Mononuclear cell (primary cell): ENCODE measurements around the gene IRF9. TPM values are rescaled to one million over a fixed set of nuclear protein-coding genes. Genes with fewer than 3 reads are reported as not detected.

Experiments
- H3K27me3 ChIP-seq: 2 replicates; pipeline ENCODE4 v1.6.0; 2011; ENCODE audit warnings: low read length, control low read depth; ENCODE audit not compliant: insufficient read depth
- H3K4me1 ChIP-seq: 2 replicates; pipeline ENCODE4 v1.5.1; 2011; ENCODE audit warnings: mild to moderate bottlenecking, low read length, control low read depth; ENCODE audit not compliant: insufficient read depth
- H3K4me3 ChIP-seq: 2 replicates; pipeline ENCODE4 v1.5.1; 2011; ENCODE audit warnings: mild to moderate bottlenecking, low read length, moderate library complexity
- H3K9me3 ChIP-seq: 2 replicates; pipeline ENCODE4 v1.5.1; 2011; ENCODE audit warnings: low read depth, mild to moderate bottlenecking, control low read depth, low read length
- total RNA-seq: library from RNA; depleted of rRNA; stranded (reverse); fragments of >200 nt; gene quantifications from one replicate; pipeline ENCODE4 v1.2.3, GENCODE V29; 2012

The IRF9 gene
- total RNA-seq, 1 donor, result 126 TPM

DNA sequence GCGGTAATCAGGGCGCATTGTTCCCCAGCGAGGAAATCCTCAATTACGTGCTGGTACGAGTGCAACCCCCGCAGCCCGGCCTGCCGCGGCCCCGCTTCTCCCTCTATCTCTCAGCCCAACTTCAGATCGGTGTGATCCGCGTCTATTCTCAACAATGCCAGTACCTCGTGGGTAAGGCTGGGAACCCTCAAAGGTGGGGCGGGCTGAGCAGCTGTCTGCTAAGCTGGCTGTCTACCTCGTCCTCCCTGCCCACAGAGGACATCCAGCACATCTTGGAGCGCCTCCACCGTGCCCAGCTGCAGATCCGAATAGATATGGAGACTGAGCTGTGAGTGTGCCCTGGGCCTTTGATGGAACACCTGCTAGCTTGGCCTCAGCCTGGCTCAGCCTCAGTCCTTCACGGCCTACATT lies 11.8 kb downstream of the IRF9 start:
- no peaks in the 10 kb centered on the region for H3K27me3 ChIP-seq
- H3K4me3 ChIP-seq, result no peak overlapping the region
- H3K9me3 ChIP-seq, result no peaks in the 10 kb centered on the region
- peaks cover 27% of the 10 kb centered on the region for H3K4me1 ChIP-seq

- no peaks in the 10 kb centered on the region for H3K9me3 ChIP-seq
- no peaks in the 10 kb centered on the region for H3K27me3 ChIP-seq
- H3K4me1 ChIP-seq, result peaks cover 11% of the 10 kb centered on the region
- no peak overlapping the region for H3K4me3 ChIP-seq
Observed at GRCh38 chr14:24176599-24176998, 15.5 kb downstream of the IRF9 start.

- no peak overlapping the region for H3K4me3 ChIP-seq
- no peaks in the 10 kb centered on the region for H3K27me3 ChIP-seq
- no peaks in the 10 kb centered on the region for H3K9me3 ChIP-seq
- H3K4me1 ChIP-seq, result peaks cover 5% of the 10 kb centered on the region
Observed at GRCh38 chr14:24177041-24177825, 16.2 kb downstream of the IRF9 start.

DNA sequence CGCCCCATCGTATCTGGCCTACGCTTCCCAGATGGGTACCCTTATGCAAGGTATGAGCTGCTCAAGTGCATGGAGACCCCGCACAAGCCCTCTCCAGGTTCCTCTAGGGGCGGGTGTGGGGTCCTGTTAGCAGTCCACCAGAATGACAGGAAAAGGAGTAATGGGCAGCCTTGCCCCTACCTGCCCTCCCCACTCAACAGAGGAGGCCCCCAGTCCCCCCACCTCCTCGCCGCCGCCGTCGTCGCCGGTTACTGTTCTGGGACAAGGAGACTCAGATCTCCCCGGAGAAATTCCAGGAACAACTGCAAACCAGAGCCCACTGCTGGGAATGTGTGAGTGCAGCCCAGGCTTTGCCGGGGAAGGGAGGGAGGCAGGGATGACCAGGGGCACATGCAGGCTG lies 16.8 kb downstream of the IRF9 start:
- Histone ChIP-seq H3K27me3 (no peaks in the 10 kb centered on the region), H3K4me1 (no peaks in the 10 kb centered on the region), H3K9me3 (no peaks in the 10 kb centered on the region), H3K4me3 (no peak overlapping the region)

DNA sequence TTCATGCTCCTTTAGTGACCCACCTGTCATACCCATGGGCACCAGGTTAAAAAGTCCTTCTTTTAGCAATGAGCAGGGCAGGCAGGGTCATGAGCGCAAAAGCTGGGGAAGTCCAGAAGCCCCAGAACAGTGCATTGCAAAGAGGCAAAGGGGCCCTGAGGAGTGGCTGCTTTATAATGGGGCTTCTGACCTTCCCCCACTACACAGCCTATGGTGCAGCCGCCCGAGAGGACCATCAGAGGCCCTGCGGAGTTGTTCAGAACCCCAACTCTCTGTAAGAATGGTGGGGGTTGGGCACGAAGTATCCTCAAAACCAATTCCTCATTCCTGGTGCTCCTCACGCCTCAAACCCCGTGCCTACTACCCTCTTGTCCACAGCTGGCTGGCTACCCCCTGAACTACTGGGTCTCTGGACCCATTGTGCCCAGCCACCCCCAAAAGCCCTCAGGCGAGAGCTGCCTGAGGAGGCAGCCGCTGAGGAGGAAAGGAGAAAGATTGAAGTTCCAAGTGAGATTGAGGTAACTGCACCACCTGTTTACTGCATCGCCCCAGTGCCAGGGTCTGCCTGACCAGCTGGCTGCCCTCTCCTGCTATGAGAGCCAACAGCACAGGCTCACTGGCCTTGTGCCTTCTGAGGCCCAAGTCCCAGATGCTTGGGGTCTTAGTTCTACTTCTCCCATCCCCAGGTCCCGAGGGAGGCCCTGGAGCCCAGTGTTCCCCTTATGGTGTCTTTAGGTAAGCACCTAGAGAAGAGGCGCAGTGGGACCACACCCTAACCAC lies 17.5 kb downstream of the IRF9 start:
- Histone ChIP-seq H3K27me3 (no peaks in the 10 kb centered on the region), H3K4me3 (no peak overlapping the region), H3K4me1 (no peaks in the 10 kb centered on the region), H3K9me3 (no peaks in the 10 kb centered on the region)

DNA sequence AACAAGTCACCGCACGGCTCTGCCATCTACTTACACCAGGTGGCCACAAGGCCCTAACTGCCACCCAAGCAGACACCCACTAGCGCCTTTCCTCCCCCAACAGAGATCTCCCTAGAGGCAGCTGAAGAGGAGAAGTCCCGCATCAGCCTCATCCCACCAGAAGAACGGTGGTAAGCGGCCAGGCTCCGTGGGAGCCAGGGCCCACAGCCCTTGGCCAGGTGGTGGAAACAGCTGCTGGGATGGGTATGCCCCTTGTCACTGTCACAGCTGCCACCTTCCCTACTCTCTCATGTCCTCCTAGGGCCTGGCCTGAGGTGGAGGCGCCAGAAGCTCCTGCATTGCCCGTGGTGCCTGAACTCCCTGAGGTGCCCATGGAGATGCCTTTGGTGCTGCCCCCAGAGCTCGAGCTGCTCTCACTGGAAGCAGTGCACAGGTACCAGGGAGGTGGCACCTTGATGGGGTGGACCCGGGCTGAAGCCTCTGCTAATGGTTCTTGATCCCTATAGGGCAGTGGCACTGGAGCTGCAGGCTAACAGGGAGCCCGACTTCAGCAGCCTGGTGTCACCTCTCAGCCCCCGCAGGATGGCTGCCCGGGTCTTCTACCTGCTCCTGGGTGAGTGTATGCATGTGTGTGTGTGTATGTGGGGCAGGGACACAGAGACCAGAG lies 18.4 kb downstream of the IRF9 start:
- Histone ChIP-seq H3K4me1 (no peaks in the 10 kb centered on the region), H3K27me3 (no peaks in the 10 kb centered on the region), H3K9me3 (no peaks in the 10 kb centered on the region), H3K4me3 (no peak overlapping the region)

GRCh38 chr14:24179961-24180796 lies 19.1 kb downstream of the IRF9 start:
- Histone ChIP-seq H3K4me1 (no peaks in the 10 kb centered on the region), H3K9me3 (no peaks in the 10 kb centered on the region), H3K27me3 (no peaks in the 10 kb centered on the region), H3K4me3 (no peak overlapping the region)

- Histone ChIP-seq H3K9me3 (no peaks in the 10 kb centered on the region), H3K4me3 (no peak overlapping the region), H3K4me1 (no peaks in the 10 kb centered on the region), H3K27me3 (no peaks in the 10 kb centered on the region)
Observed at GRCh38 chr14:24181371-24182077, 20.5 kb downstream of the IRF9 start.

GRCh38 chr14:24182110-24182882 lies 21.2 kb downstream of the IRF9 start:
- H3K9me3 ChIP-seq, result no peaks in the 10 kb centered on the region
- no peaks in the 10 kb centered on the region for H3K27me3 ChIP-seq
- peaks cover 6% of the 10 kb centered on the region for H3K4me1 ChIP-seq
- H3K4me3 ChIP-seq, result no peak overlapping the region

DNA sequence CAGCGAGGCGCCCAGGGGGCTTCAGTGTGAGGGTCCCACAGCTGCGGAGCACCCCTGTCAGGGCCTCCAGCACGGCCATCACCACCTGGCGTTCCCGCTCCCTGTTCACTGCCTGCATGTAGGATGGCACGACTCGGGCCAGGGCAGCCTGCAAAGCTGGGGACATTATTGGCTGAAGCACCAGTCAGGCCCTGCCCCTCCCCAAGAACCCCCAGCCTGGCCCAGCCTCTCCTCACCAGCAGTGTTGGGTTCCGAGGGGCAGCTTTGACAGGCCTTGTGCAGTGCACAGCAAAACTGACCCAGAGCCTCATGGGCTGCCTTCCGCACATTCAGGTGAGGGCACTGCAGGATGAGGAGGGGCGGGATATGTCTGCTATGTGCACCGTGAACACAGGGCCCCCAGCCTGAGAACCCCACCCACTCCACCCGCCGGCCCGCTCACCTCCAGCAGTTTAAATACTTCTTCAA lies 22.0 kb downstream of the IRF9 start:
- Histone ChIP-seq H3K9me3 (no peaks in the 10 kb centered on the region), H3K4me1 (peaks cover 13% of the 10 kb centered on the region), H3K4me3 (no peak overlapping the region), H3K27me3 (no peaks in the 10 kb centered on the region)

- H3K4me1 ChIP-seq, result peaks cover 24% of the 10 kb centered on the region
- H3K4me3 ChIP-seq, result no peak overlapping the region
- no peaks in the 10 kb centered on the region for H3K27me3 ChIP-seq
- no peaks in the 10 kb centered on the region for H3K9me3 ChIP-seq
Observed at GRCh38 chr14:24184104-24184970, 23.3 kb downstream of the IRF9 start.

DNA sequence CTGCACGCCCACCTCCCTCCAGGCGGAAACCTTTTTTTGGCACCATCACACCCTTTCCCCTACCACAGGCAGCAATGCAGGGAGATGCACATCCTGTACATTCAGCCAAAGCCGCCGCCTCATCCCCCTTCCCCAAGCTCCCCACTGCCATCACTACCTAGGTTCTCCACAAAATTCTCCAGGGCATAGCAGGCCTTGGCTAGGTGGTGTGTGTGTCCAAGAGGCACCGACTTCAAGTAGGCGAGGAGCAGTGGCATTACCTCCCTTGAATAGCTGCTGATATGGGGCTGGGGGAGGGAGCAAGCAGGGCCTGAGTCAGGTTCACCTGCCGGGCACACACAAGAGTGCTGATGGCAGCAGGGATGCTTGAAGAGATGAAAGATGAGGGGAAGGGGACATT lies 24.0 kb downstream of the IRF9 start:
- Histone ChIP-seq H3K4me1 (peaks cover 27% of the 10 kb centered on the region), H3K9me3 (no peaks in the 10 kb centered on the region), H3K27me3 (no peaks in the 10 kb centered on the region), H3K4me3 (no peak overlapping the region)

DNA sequence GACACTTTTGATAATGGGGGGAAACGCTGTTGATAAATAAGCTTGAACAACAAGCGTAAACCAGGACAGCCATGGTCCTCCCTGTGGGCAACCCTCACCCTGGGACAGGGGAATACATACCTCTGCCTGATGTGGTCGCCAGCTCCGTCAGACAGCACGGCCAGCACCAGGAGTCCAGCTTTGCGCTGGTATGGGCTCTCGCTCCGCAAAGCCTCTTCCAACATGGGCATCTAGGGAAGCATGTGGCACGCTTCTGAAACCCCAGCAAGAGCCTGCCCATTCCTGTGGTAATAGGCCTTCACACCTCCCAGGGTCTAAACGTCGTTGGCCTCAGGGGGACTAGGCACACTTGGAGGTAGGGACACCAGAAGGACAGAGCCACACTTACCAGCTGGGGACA lies 24.7 kb downstream of the IRF9 start:
- H3K27me3 ChIP-seq, result no peaks in the 10 kb centered on the region

More for the DNA sequence above, 24.7 kb downstream of the IRF9 start:
- no peak overlapping the region for H3K4me3 ChIP-seq
- H3K9me3 ChIP-seq, result no peaks in the 10 kb centered on the region
- peaks cover 27% of the 10 kb centered on the region for H3K4me1 ChIP-seq
